Measurements from ENCODE around the gene RNF40.

The RNF40 gene

GRCh38 chr16:30783280-30784109, 21.4 kb downstream of the RNF40 start:
- H3K4me3 ChIP-seq (ENCODE audit: low read length): no peak overlapping the region
- H3K4me2 ChIP-seq (ENCODE audit: low read length): no peak overlapping the region
- H3K27ac ChIP-seq (ENCODE audit: low read depth, low read length): no peak overlapping the region
- H3K4me1 ChIP-seq (ENCODE audit: control insufficient read depth, low read length): peaks cover 19% of the 10 kb centered on the region
- H3K36me3 ChIP-seq (ENCODE audit: control insufficient read depth, low read length): peaks cover 14% of the 10 kb centered on the region
- H3K9me2 ChIP-seq (replicated peaks; ENCODE audit: control insufficient read depth, low read length): no peaks in the 10 kb centered on the region
- H3K9me3 ChIP-seq (ENCODE audit: control insufficient read depth, insufficient read depth, low read length): no peaks in the 10 kb centered on the region
- H3K79me2 ChIP-seq (ENCODE audit: control insufficient read depth, low read length): peaks cover 21% of the 10 kb centered on the region
- TF ChIP-seq CTCF (IDR thresholded peaks at IDR 0.05; ENCODE audit: low read depth, low read length, poor library complexity, severe bottlenecking) (no peak), EZH2phosphoT487 (IDR thresholded peaks at IDR 0.05; ENCODE audit: borderline replicate concordance, low read length) (no peak)
- H3F3A ChIP-seq (ENCODE audit: control insufficient read depth, insufficient read depth): no peaks in the 10 kb centered on the region
- no peaks in the 10 kb centered on the region for H3K27me3 ChIP-seq (ENCODE audit: control insufficient read depth, low read length)
- no peaks in the 10 kb centered on the region for H4K20me1 ChIP-seq (ENCODE audit: control insufficient read depth, insufficient read depth, low read depth, low read length)

GRCh38 chr16:30784215-30784614, 22.1 kb downstream of the RNF40 start:
- Histone ChIP-seq H3K4me2 (ENCODE audit: low read length) (no peak overlapping the region), H3K4me3 (ENCODE audit: low read length) (no peak overlapping the region), H3K27me3 (ENCODE audit: control insufficient read depth, low read length) (no peaks in the 10 kb centered on the region), H3F3A (ENCODE audit: control insufficient read depth, insufficient read depth) (no peaks in the 10 kb centered on the region), H3K4me1 (ENCODE audit: control insufficient read depth, low read length) (peaks cover 19% of the 10 kb centered on the region), H3K36me3 (ENCODE audit: control insufficient read depth, low read length) (peaks cover 14% of the 10 kb centered on the region), H4K20me1 (ENCODE audit: control insufficient read depth, insufficient read depth, low read depth, low read length) (no peaks in the 10 kb centered on the region), H3K79me2 (ENCODE audit: control insufficient read depth, low read length) (peaks cover 21% of the 10 kb centered on the region), H3K9me2 (replicated peaks; ENCODE audit: control insufficient read depth, low read length) (no peaks in the 10 kb centered on the region), H3K27ac (ENCODE audit: low read depth, low read length) (no peak overlapping the region), H3K9me3 (ENCODE audit: control insufficient read depth, insufficient read depth, low read length) (no peaks in the 10 kb centered on the region)
- TF ChIP-seq EZH2phosphoT487 (IDR thresholded peaks at IDR 0.05; ENCODE audit: borderline replicate concordance, low read length) (no peak), CTCF (IDR thresholded peaks at IDR 0.05; ENCODE audit: low read depth, low read length, poor library complexity, severe bottlenecking) (no peak)

- H3K9me3 ChIP-seq (ENCODE audit: control insufficient read depth, insufficient read depth, low read length): no peaks in the 10 kb centered on the region
- H3K27me3 ChIP-seq (ENCODE audit: control insufficient read depth, low read length): no peaks in the 10 kb centered on the region
- no peaks in the 10 kb centered on the region for H3F3A ChIP-seq (ENCODE audit: control insufficient read depth, insufficient read depth)
- H3K4me3 ChIP-seq (ENCODE audit: low read length): peak overlapping the region; percentile 83; the same call in 1 of the 2 replicates
- H3K27ac ChIP-seq (ENCODE audit: low read depth, low read length): no peak overlapping the region
- H3K4me1 ChIP-seq (ENCODE audit: control insufficient read depth, low read length): peaks cover 19% of the 10 kb centered on the region
- no peaks in the 10 kb centered on the region for H3K9me2 ChIP-seq (replicated peaks; ENCODE audit: control insufficient read depth, low read length)
- H3K36me3 ChIP-seq (ENCODE audit: control insufficient read depth, low read length): peaks cover 14% of the 10 kb centered on the region
- H3K4me2 ChIP-seq (ENCODE audit: low read length): peak overlapping the region; percentile 63
- TF ChIP-seq CTCF (IDR thresholded peaks at IDR 0.05; ENCODE audit: low read depth, low read length, poor library complexity, severe bottlenecking) (no peak), EZH2phosphoT487 (IDR thresholded peaks at IDR 0.05; ENCODE audit: borderline replicate concordance, low read length) (no peak)
- H3K79me2 ChIP-seq (ENCODE audit: control insufficient read depth, low read length): peaks cover 21% of the 10 kb centered on the region
- H4K20me1 ChIP-seq (ENCODE audit: control insufficient read depth, insufficient read depth, low read depth, low read length): no peaks in the 10 kb centered on the region
These were observed 23.3 kb downstream of the RNF40 start for GRCh38 chr16:30785126-30786106.
